PC-3 (cell line): Measurements from ENCODE around the gene PI4KB. TPM values are rescaled to one million over a fixed set of nuclear protein-coding genes. Genes with fewer than 3 reads are reported as not detected.
"Not testable (repeated sequence)": the region's sequence is repeated elsewhere in the genome, so short reads cannot be mapped to it uniquely, and the experiment has no call there.

ENCODE experiments used
- ATAC-seq: fragments of 200-7000 bp; cut with Tn5 transposase; 2 replicates; pipeline ENCODE4 v1.9.1; 2020; ENCODE audit warnings: mild to moderate bottlenecking, moderate library complexity
- BruUV-seq: library from RNA; stranded (reverse); fragments of 400-500 nt; replicated peaks from 2 replicates; lab custom pipeline; 2021; lab: Mats Ljungman, UMichigan
- CTCF ChIA-PET: fragments of 300-600 bp; sonication (Branson Sonifier 250); formaldehyde crosslinking; loops from one replicate; lab custom pipeline; 2022; ENCODE audit warnings: antibody characterized with exemption; lab: Charles Lee
- POLR2A ChIA-PET: fragments of 300-600 bp; sonication (Branson Sonifier 250); formaldehyde crosslinking; loops from one replicate; lab custom pipeline; 2022; ENCODE audit warnings: antibody characterized with exemption; ENCODE audit not compliant: unreplicated experiment; lab: Charles Lee
- DNase-seq: peaks from one replicate; pipeline ENCODE4 v3.0.0-alpha.2; 2015
- H2AFZ ChIP-seq: fragments of 300-600 bp; sonication (generic); 2 replicates; pipeline ENCODE4 v1.6.0; 2016; ENCODE audit warnings: antibody characterized with exemption, low read length
- H3F3A ChIP-seq: fragments of 300-600 bp; sonication (generic); one replicate; pipeline ENCODE4 v1.6.0; 2017; ENCODE audit warnings: antibody characterized with exemption, low read length, control low read depth, mild to moderate bottlenecking; ENCODE audit not compliant: unreplicated experiment
- H3K27ac ChIP-seq: fragments of 300-600 bp; sonication (generic); 2 replicates; pipeline ENCODE4 v1.5.1; 2016; ENCODE audit warnings: mild to moderate bottlenecking, low read length
- H3K27me3 ChIP-seq: fragments of 300-600 bp; sonication (generic); 2 replicates; pipeline ENCODE4 v1.6.1; 2016; ENCODE audit warnings: low read length, mixed read lengths
- H3K36me3 ChIP-seq: fragments of 300-600 bp; sonication (generic); 2 replicates; pipeline ENCODE4 v1.6.1; 2016; ENCODE audit warnings: low read depth, mixed run types, low read length, mixed read lengths
- H3K4me1 ChIP-seq: fragments of 300-600 bp; sonication (generic); 2 replicates; pipeline ENCODE4 v1.5.1; 2016; ENCODE audit warnings: low read length; ENCODE audit not compliant: insufficient read depth
- H3K4me2 ChIP-seq: fragments of 300-600 bp; sonication (generic); 2 replicates; pipeline ENCODE4 v1.6.0; 2016; ENCODE audit warnings: low read length
- H3K4me3 ChIP-seq: fragments of 300-600 bp; sonication (generic); 2 replicates; pipeline ENCODE4 v1.5.1; 2016; ENCODE audit warnings: mild to moderate bottlenecking, low read length, mixed read lengths
- H3K79me2 ChIP-seq: fragments of 300-600 bp; sonication (generic); 2 replicates; pipeline ENCODE4 v1.6.1; 2017; ENCODE audit warnings: low read length, mixed read lengths
- H3K9ac ChIP-seq: fragments of 300-600 bp; sonication (generic); 2 replicates; pipeline ENCODE4 v1.6.0; 2016; ENCODE audit warnings: mild to moderate bottlenecking, low read length
- H3K9me2 ChIP-seq: fragments of 300-600 bp; sonication (generic); replicated peaks from 2 replicates; pipeline ENCODE4 v1.6.1; 2016; ENCODE audit warnings: mixed run types, low read length, mixed read lengths
- H3K9me3 ChIP-seq: fragments of 300-600 bp; sonication (generic); 2 replicates; pipeline ENCODE4 v1.6.1; 2016; ENCODE audit warnings: low read length, mixed read lengths
- H4K20me1 ChIP-seq: fragments of 300-600 bp; sonication (generic); 2 replicates; pipeline ENCODE4 v1.6.1; 2016; ENCODE audit warnings: low read length, mixed read lengths
- EZH2 ChIP-seq: fragments of 300-600 bp; sonication (generic); IDR thresholded peaks from one replicate; pipeline ENCODE4 v1.6.1; 2017; ENCODE audit warnings: antibody characterized with exemption, mild to moderate bottlenecking, low read length; ENCODE audit not compliant: unreplicated experiment
- EZH2phosphoT487 ChIP-seq: fragments of 300-600 bp; sonication (generic); IDR thresholded peaks from 2 replicates; pipeline ENCODE4 v1.6.1; 2018; ENCODE audit warnings: mild to moderate bottlenecking, antibody characterized with exemption, low read length, borderline replicate concordance
- intact Hi-C: fragments of 100-400 bp; cut with micrococcal nuclease; formaldehyde crosslinking; loops from 2 replicates; pipeline ENCODE4 v1.9.0; 2023
- total RNA-seq: library from RNA; depleted of rRNA; stranded (reverse); fragments of >200 nt; gene quantifications from 2 replicates; pipeline ENCODE4 v1.2.3, GENCODE V29; 2014
- TF ChIP-seq, protein P1 (sequence below): fragments of 300-600 bp; sonication (generic); conservative IDR thresholded peaks from 2 replicates; pipeline ENCODE4 v1.5.1; 2017; ENCODE audit warnings: antibody characterized with exemption, low read depth, mild to moderate bottlenecking, low read length

The PI4KB gene
- total RNA-seq, 1 experiment from 2014 or later: 99.5 TPM

DNA sequence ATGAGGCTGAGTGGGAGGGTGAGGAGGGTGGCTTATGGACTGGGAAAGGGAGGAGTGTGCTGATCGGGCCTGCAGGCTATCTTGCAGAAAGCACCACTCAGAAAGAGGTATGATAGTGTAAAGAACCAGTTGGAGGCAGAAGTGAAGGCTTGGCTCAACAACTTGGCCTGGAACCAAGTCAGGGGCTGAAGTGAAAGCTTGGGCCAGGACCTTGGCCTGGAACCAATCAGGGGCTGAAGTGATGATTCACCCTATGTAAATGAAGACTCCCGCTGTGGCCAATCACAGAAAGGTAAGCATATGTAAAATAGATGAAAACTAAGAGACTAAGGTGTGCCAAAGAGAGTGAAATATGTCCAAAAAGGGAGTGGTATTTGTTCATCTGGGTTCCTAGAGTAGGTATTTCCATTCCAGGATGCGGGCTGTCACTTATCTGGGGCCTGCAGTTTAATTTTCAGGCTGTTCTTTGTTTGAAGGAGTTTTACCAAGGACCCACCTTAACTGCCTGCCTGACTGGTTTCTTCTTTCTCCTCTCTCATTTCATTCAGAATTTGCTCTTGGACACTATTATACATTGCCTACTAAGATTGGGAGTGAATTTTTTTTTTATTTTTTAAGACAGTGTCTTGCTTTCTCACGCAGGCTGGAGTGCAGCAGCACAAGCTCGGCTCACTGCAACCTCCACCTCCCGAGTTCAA, 25.0 kb upstream of the PI4KB start:
- ChIA-PET POLR2A (no interaction called here), CTCF (interaction anchor here (0.6 kb wide), 3 partner anchors 14 to 86 kb away, joined by 3 to 11 read pairs (median 4); no protein-coding TSS in a partner anchor)
- intact Hi-C loops: no loop called here
- Histone ChIP-seq H4K20me1 (no peaks in the 10 kb centered on the region), H3K27ac (no peak overlapping the region), H3K4me3 (no peak overlapping the region), H3K4me2 (no peak overlapping the region), H3K4me1 (peaks cover 5% of the 10 kb centered on the region; the same call in 1 of the 2 replicates), H3K36me3 (no peaks in the 10 kb centered on the region; the same call in 1 of the 2 replicates), H3K9me3 (no peaks in the 10 kb centered on the region), H3K9me2 (no peaks in the 10 kb centered on the region), H3K9ac (no peak overlapping the region), H3F3A (no peaks in the 10 kb centered on the region), H3K27me3 (no peaks in the 10 kb centered on the region), H3K79me2 (no peaks in the 10 kb centered on the region), H2AFZ (no peak overlapping the region)
- ATAC-seq (no peak), DNase-seq (peak; percentile 57)
- TF ChIP-seq EZH2: no peak
- TF ChIP-seq, protein P1, sequence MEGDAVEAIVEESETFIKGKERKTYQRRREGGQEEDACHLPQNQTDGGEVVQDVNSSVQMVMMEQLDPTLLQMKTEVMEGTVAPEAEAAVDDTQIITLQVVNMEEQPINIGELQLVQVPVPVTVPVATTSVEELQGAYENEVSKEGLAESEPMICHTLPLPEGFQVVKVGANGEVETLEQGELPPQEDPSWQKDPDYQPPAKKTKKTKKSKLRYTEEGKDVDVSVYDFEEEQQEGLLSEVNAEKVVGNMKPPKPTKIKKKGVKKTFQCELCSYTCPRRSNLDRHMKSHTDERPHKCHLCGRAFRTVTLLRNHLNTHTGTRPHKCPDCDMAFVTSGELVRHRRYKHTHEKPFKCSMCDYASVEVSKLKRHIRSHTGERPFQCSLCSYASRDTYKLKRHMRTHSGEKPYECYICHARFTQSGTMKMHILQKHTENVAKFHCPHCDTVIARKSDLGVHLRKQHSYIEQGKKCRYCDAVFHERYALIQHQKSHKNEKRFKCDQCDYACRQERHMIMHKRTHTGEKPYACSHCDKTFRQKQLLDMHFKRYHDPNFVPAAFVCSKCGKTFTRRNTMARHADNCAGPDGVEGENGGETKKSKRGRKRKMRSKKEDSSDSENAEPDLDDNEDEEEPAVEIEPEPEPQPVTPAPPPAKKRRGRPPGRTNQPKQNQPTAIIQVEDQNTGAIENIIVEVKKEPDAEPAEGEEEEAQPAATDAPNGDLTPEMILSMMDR: no peak
- no peak for TF ChIP-seq EZH2phosphoT487
- BruUV-seq: no TSS peak

- H3K4me2 ChIP-seq, H4K20me1 ChIP-seq, H3K9ac ChIP-seq, H2AFZ ChIP-seq, H3K4me3 ChIP-seq, H3K9me2 ChIP-seq, DNase-seq, intact Hi-C loops, BruUV-seq, ATAC-seq, H3K9me3 ChIP-seq, H3F3A ChIP-seq, CTCF ChIA-PET, H3K27me3 ChIP-seq, H3K36me3 ChIP-seq, H3K27ac ChIP-seq: not testable (repeated sequence)
- POLR2A ChIA-PET: interaction anchor here (0.7 kb wide), 1 partner anchor 95 kb away, joined by 7 read pairs; no protein-coding TSS in a partner anchor
- peaks cover 11% of the 10 kb centered on the region for H3K79me2 ChIP-seq
- H3K4me1 ChIP-seq: peaks cover 14% of the 10 kb centered on the region
Measured at GRCh38 chr1:151350323-151350722, 23.1 kb upstream of the PI4KB start.

DNA sequence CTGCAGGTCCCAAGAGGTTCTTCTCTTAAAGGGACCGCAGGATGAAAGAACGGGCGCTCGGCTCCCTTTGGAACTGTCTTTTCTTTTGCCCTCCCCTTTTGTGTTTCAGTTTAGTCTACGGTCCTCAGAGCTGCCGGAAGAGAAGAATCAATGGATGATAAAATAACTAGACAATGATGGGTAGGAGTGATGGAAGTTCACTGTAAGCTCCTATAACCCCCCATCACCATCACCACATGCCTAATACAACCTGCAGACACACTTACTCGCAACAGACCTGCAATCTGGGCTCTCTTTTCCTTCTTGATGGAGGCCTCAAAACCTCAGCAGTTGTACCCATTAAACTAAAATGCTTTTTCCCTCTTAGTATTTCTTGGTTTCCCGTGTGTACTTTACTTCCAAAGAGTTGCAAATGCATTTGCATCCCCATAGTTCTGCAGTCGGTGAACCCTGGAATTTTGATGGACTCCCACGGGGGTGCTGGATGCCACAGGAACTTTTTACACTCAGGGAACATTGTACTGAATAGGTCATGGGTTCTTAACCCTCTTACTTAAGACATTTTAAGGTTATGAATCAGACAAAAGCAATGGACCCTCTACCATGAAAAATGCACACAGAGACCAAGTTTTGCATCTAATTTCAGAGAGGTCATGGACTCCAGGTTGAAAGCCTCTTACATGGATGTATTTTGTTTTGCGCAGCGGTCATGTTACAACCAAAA, 20.5 kb upstream of the PI4KB start:
- Histone ChIP-seq H3K4me2 (peak overlapping the region; percentile 88), H3K36me3 (no peaks in the 10 kb centered on the region; the same call in none of the 2 replicates), H3K4me1 (peaks cover 14% of the 10 kb centered on the region), H3K4me3 (peak overlapping the region; percentile 76), H2AFZ (peak overlapping the region; percentile 78), H3K9me2 (no peaks in the 10 kb centered on the region), H3K9ac (peak overlapping the region; percentile 86; the same call in 1 of the 2 replicates), H3K27ac (peak overlapping the region; percentile 6; the same call in 1 of the 2 replicates), H4K20me1 (no peaks in the 10 kb centered on the region), H3F3A (no peaks in the 10 kb centered on the region), H3K27me3 (no peaks in the 10 kb centered on the region), H3K79me2 (peaks cover 11% of the 10 kb centered on the region), H3K9me3 (no peaks in the 10 kb centered on the region)
- ATAC-seq: no peak
- CTCF ChIA-PET: interaction anchor here (0.6 kb wide), 1 partner anchor 68 kb away, joined by 4 read pairs; no protein-coding TSS in a partner anchor
- BruUV-seq: no TSS peak
- no peak for TF ChIP-seq EZH2phosphoT487
- DNase-seq: no peak
- POLR2A ChIA-PET: interaction anchor here (0.5 to 0.7 kb wide), 4 partner anchors 11 to 23 kb away, joined by 3 to 4 read pairs (median 4); no protein-coding TSS in a partner anchor
- intact Hi-C loops: loop anchor here (1.0 to 10.0 kb wide), 3 partner anchors 27 to 487 kb away; partner anchors contain the start of genes C2CD4D, PSMB4 and RORC
